HepG2 (cell line): ENCODE data around the gene FKBP14. TPM values are rescaled to one million over a fixed set of nuclear protein-coding genes. Genes with fewer than 3 reads are reported as not detected.
A peak's percentile ranks its signal among the peaks of the same experiment; 100 is the strongest.

Source experiments
- AGO2 ChIP-seq: fragments of 200-400 bp; formaldehyde crosslinking; optimal IDR thresholded peaks from 2 replicates; pipeline ENCODE3; 2017; ENCODE audit warnings: mild to moderate bottlenecking, low read depth, low read length, moderate library complexity
- BRD4 ChIP-seq: sonication (generic); formaldehyde crosslinking; IDR thresholded peaks from 2 replicates; pipeline ENCODE4 v1.4.0; 2020; ENCODE audit warnings: missing genetic modification reagents
- DR1 ChIP-seq: sonication (generic); formaldehyde crosslinking; IDR thresholded peaks from 2 replicates; pipeline ENCODE4 v1.8.0; 2021; ENCODE audit warnings: mild to moderate bottlenecking, missing genetic modification reagents, inconsistent platforms
- ELF4 ChIP-seq: sonication (generic); formaldehyde crosslinking; IDR thresholded peaks from 2 replicates; pipeline ENCODE4 v1.5.0; 2020; ENCODE audit warnings: missing genetic modification reagents, mild to moderate bottlenecking, moderate library complexity, borderline replicate concordance
- ERF ChIP-seq: IDR thresholded peaks from 2 replicates; pipeline ENCODE4 v1.6.1; 2018; ENCODE audit warnings: missing biosample characterization, missing genetic modification reagents
- NFKBIZ ChIP-seq: IDR thresholded peaks from 2 replicates; pipeline ENCODE4 v1.6.1; 2018; ENCODE audit warnings: missing genetic modification reagents, missing compliant biosample characterization
- PITX1 ChIP-seq: sonication (generic); formaldehyde crosslinking; IDR thresholded peaks from 2 replicates; pipeline ENCODE4 v1.5.1; 2020; ENCODE audit warnings: mild to moderate bottlenecking, missing genetic modification reagents
- SNAPC4 ChIP-seq: sonication (generic); formaldehyde crosslinking; IDR thresholded peaks from 2 replicates; pipeline ENCODE4 v1.4.0; 2020; ENCODE audit warnings: mild to moderate bottlenecking, missing genetic modification reagents
- YEATS4 ChIP-seq: sonication (generic); formaldehyde crosslinking; IDR thresholded peaks from 2 replicates; pipeline ENCODE4 v1.4.0; 2020; ENCODE audit warnings: missing genetic modification reagents, borderline replicate concordance
- ZBTB26 ChIP-seq: IDR thresholded peaks from 2 replicates; pipeline ENCODE4 v1.6.1; 2016; ENCODE audit warnings: missing compliant biosample characterization, missing genetic modification reagents, borderline replicate concordance
- ZNF205 ChIP-seq: IDR thresholded peaks from 2 replicates; pipeline ENCODE4 v1.6.1; 2018; ENCODE audit warnings: missing biosample characterization, missing genetic modification reagents
- ZNF343 ChIP-seq: sonication (generic); formaldehyde crosslinking; IDR thresholded peaks from 2 replicates; pipeline ENCODE4 v1.4.0; 2020; ENCODE audit warnings: mild to moderate bottlenecking, missing genetic modification reagents
- ZNF441 ChIP-seq: sonication (generic); formaldehyde crosslinking; IDR thresholded peaks from 2 replicates; pipeline ENCODE4 v1.7.0; 2021; ENCODE audit warnings: missing genetic modification reagents, borderline replicate concordance
- ZSCAN12 ChIP-seq: sonication (generic); formaldehyde crosslinking; IDR thresholded peaks from 2 replicates; pipeline ENCODE4 v1.9.0; 2021; ENCODE audit warnings: mild to moderate bottlenecking, missing genetic modification reagents
- polyA plus RNA-seq, 8 experiments: library from polyadenylated mRNA; depleted of rRNA in 3 of 8; stranded (reverse) in 7 of 8; unstranded in 1 of 8; fragments of >200 nt; fragmentation: Illumina TruSeq in 4 of 8; extraction: Trizol in 4 of 8; gene quantifications; 2 replicates each; pipeline versions ENCODE4 v1.2.1 to v1.2.3, GENCODE V29; 2011 to 2016; ENCODE audit warnings: low read depth in 4 of 8, missing spikeins in 1 of 8, mixed read lengths in 1 of 8; ENCODE audit not compliant: insufficient read depth in 1 of 8
- total RNA-seq, 5 experiments: library from RNA; depleted of rRNA; stranded (reverse); fragments of >200 nt; fragmentation: Illumina TruSeq; extraction: Trizol; gene quantifications; 2 replicates each; pipeline ENCODE4 v1.2.3, GENCODE V29; 2016; ENCODE audit warnings: low read depth in 1 of 5
- TF ChIP-seq, protein P1 (sequence below): sonication (generic); formaldehyde crosslinking; IDR thresholded peaks from 2 replicates; pipeline ENCODE4 v1.9.0; 2021; ENCODE audit warnings: mild to moderate bottlenecking, missing genetic modification reagents
- TF ChIP-seq, protein P2 (sequence below): IDR thresholded peaks from 2 replicates; pipeline ENCODE4 v1.6.1; 2016
- TF ChIP-seq, protein P3 (sequence below): sonication (generic); formaldehyde crosslinking; IDR thresholded peaks from 2 replicates; pipeline ENCODE4 v1.8.0; 2022; ENCODE audit warnings: missing genetic modification reagents, low read depth, mild to moderate bottlenecking, borderline replicate concordance

FKBP14 gene
- total and polyA plus RNA-seq, 2 of the 13 experiments (the other 11 are each of a cell fraction or from before 2014, with no cell fraction given), result 20.0 to 32.3 TPM

DNA sequence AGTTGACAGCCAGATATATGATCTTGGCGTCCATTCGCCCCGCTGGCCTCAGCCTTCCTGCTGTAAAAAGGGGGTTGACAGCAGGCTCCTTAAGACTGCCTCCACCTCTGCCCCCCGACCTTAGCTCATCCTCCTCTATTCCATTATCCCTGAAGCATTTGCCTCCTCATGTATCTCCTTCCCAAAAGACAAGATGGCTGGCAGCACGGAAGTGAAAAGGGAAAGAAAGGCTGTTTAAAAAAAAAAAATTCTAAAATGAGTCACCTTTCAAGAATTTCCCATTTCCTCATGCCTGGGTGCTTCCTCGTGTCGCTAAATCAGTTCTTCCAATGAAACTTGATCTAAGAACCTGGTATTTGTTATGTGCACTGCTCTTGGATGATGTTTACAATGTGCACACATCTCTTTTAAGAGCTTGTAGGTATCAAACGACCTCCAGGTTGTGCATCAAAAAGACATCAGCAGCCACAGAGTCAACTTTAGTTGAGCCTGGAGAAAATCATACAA, 38.6 kb downstream of the FKBP14 start (continued):
- TF ChIP-seq ZNF205 (CRISPR knock-in tag) (no peak), SNAPC4 (CRISPR knock-in tag) (no peak), AGO2 (no peak), ERF (CRISPR knock-in tag) (no peak), ELF4 (CRISPR knock-in tag) (0 out of 2 replicates have a peak, but pooled peaks have one; percentile 3), ZNF441 (CRISPR knock-in tag) (no peak), NFKBIZ (CRISPR knock-in tag) (no peak), ZSCAN12 (CRISPR knock-in tag) (no peak), YEATS4 (CRISPR knock-in tag) (peak; percentile 6; the same call in 1 of the 2 replicates), BRD4 (CRISPR knock-in tag) (no peak), ZNF343 (CRISPR knock-in tag) (no peak), ZBTB26 (CRISPR knock-in tag) (no peak), PITX1 (CRISPR knock-in tag) (no peak), DR1 (no peak)
- TF ChIP-seq, protein P1, sequence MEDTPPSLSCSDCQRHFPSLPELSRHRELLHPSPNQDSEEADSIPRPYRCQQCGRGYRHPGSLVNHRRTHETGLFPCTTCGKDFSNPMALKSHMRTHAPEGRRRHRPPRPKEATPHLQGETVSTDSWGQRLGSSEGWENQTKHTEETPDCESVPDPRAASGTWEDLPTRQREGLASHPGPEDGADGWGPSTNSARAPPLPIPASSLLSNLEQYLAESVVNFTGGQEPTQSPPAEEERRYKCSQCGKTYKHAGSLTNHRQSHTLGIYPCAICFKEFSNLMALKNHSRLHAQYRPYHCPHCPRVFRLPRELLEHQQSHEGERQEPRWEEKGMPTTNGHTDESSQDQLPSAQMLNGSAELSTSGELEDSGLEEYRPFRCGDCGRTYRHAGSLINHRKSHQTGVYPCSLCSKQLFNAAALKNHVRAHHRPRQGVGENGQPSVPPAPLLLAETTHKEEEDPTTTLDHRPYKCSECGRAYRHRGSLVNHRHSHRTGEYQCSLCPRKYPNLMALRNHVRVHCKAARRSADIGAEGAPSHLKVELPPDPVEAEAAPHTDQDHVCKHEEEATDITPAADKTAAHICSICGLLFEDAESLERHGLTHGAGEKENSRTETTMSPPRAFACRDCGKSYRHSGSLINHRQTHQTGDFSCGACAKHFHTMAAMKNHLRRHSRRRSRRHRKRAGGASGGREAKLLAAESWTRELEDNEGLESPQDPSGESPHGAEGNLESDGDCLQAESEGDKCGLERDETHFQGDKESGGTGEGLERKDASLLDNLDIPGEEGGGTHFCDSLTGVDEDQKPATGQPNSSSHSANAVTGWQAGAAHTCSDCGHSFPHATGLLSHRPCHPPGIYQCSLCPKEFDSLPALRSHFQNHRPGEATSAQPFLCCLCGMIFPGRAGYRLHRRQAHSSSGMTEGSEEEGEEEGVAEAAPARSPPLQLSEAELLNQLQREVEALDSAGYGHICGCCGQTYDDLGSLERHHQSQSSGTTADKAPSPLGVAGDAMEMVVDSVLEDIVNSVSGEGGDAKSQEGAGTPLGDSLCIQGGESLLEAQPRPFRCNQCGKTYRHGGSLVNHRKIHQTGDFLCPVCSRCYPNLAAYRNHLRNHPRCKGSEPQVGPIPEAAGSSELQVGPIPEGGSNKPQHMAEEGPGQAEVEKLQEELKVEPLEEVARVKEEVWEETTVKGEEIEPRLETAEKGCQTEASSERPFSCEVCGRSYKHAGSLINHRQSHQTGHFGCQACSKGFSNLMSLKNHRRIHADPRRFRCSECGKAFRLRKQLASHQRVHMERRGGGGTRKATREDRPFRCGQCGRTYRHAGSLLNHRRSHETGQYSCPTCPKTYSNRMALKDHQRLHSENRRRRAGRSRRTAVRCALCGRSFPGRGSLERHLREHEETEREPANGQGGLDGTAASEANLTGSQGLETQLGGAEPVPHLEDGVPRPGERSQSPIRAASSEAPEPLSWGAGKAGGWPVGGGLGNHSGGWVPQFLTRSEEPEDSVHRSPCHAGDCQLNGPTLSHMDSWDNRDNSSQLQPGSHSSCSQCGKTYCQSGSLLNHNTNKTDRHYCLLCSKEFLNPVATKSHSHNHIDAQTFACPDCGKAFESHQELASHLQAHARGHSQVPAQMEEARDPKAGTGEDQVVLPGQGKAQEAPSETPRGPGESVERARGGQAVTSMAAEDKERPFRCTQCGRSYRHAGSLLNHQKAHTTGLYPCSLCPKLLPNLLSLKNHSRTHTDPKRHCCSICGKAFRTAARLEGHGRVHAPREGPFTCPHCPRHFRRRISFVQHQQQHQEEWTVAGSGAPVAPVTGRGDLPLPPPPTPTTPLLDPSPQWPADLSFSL (CRISPR knock-in tag), result no peak
- TF ChIP-seq, protein P2, sequence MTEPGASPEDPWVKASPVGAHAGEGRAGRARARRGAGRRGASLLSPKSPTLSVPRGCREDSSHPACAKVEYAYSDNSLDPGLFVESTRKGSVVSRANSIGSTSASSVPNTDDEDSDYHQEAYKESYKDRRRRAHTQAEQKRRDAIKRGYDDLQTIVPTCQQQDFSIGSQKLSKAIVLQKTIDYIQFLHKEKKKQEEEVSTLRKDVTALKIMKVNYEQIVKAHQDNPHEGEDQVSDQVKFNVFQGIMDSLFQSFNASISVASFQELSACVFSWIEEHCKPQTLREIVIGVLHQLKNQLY, result no peak
- TF ChIP-seq, protein P3, sequence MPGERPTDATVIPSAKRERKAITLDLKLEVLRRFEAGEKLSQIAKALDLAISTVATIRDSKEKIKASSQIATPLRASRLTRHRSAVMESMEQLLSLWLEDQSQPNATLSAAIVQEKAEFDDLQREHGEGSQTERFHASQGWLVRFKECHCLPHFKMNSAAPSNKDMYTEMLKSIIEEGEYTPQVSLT (CRISPR knock-in tag), result no peak
